Measurements from ENCODE around the gene FTMT.
"Not testable (repeated sequence)": the region's sequence is repeated elsewhere in the genome, so short reads cannot be mapped to it uniquely, and the experiment has no call there.

Gene FTMT

GRCh38 chr5:121851643-121852574 lies at the start of gene FTMT:
TSS of gene FTMT (plus strand) at chr5:121851882. CDS start at chr5:121851964, 82 bp downstream.
- DNase-seq = no peak

GRCh38 chr5:121805251-121805650 lies 46.4 kb upstream of the FTMT start:
- DNase-seq = not testable (repeated sequence)

DNA sequence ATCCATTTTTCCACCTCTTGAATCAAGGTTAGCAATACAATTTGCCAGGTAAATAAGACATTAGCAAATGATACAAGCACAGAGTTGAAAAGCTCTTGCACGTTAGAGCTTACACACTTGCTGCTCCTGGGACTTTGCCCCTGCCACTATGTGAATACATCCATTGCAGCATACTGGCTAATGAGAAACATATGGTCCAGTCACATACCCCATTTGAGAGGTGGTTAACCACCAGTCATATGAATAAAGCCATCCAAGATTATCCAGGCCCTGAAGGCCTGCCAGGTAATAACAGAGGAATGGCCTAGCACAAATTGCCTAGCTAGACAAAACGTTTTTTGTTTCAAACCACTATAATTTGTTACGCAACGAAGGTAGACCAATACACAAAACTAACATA lies 45.8 kb upstream of the FTMT start:
- no peak for DNase-seq

DNA sequence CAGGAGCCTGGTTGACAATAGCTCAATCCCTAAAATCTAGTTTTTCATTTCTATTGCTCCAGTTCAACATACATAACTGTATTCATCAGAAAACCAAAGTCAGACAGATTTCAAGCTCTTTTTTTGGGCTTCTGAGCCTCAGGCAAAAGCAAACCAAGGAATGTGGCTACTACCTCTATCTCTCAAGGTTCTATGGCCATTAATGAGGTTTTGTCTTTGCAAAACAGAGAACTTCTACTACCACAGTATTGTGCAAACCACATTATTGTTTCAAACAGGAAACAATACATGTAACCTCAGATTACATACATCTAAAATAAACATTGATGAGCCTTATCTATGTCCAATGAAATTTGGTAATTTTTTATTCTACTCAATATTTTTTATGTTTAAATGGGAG lies 35.5 kb upstream of the FTMT start:
- no peak for DNase-seq

- DNase-seq = no peak
These were observed 31.9 kb upstream of the FTMT start for GRCh38 chr5:121819682-121820261.

DNA sequence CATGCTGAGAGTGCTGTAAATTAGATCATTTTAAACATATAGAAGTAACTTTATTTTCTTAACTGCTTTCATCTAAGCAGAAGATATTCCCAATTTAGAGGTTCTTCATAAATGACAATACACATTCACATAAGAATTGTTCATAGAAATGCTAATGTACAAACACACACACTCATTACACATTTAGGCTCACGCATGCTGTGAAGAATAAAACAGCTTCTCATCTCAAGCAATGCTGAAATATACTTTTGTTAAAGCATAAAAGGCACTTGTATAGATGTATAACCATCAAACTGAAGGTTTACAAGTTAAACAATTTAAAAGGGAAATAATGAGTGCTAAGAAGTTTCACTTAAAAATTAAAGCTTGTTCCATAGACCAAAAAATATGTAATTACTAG lies 18.1 kb upstream of the FTMT start:
- DNase-seq = no peak

GRCh38 chr5:121834021-121834420 lies 17.7 kb upstream of the FTMT start:
- no peak for DNase-seq

DNA sequence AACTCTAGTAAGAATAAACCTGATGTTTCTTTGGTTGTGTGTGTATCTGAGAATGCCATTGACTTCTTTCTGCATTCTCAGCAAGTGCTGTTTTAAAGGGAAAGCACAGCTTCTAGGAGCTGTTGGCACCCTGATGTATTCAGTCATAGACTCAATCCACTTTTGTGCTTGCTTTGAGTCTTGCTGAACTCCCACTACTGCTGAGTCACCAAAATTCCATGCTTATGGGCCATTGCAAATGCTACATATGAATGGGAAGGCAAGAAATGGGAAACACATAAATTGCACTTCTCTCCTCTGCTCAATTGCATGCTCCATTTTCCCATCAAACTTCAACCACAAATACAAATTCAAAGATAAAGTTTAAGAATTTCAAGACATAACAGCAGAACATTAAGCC lies 9.8 kb upstream of the FTMT start:
- no peak for DNase-seq

DNA sequence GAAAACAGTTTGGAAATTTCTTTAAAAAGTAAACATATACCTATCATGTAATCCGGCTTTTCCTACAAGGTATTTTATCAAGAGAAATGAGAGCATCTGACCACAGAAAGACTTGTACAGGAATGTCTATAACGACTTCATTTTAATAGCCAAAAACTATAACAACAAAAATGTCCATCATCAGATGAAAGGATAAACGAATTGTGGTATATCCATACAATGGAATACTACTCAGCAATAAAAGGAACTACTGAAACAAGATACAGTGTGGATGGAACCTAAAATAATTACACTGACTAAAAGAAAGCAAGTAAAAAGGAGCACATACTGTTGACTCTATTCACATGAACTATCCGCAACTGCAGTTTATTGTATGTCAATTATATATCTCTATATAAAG lies 1.4 kb upstream of the FTMT start:
- no peak for DNase-seq

DNA sequence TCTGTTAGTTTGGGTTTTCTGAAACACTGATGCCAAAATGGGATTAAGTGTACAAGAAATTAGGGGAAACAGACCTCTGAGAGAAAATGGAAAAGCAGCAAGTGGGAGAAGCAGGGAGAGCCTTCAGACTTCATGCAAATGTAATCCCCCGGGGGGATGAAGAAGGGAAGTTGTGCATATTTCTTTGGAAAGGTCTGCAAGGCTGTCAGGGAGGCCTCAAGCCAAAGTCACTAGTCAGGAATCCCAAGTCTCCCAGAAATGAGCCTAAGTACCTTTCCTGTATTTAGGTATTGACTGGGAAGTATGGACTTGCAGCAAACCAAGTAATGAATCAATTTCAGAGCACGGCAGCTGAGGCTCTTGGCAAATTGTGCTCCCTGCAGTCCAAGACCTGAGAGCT lies 2.2 kb downstream of the FTMT start:
- DNase-seq = no peak

DNA sequence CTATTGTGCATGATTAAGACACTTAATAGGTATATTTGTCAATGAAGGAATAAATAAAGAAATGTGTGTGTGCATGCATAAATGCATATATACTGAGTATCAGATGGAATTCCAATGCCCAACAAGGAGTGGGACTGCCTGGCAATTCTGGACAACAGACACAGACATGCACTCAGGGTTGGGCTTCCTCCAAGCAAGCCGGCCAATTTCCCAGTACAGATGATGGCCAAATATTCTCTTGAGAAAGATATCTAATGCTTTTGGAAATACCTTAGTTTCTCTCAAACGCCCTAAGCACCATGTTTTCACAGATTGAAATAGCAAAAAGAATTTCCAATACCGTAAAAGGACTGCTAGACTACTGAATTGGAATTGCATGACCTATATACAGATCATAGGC lies 11.1 kb downstream of the FTMT start:
- DNase-seq = no peak

DNA sequence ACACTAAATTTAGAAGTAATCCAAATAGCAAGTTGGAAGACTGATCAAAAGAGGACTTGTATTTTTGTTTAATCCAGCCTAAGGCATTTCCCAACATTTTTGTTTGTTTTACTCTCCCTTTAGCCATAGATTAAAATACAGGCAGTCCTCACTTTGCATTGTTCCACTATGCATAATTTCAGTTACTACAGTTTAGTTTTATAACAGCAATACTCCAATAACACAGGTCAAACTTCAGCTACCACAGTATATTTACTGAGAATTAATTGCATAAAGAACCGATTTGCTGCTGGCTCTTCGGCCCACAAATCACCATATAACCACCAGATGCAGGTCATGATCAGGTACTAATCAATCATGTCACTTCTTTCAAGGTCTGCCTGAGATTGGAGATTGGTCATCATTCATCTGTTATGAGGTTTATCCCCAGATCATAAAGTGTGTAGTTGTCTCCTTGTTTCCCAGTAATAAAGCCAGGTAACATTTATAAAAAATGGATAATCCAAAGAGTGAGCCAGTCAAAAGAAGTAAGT lies 12.1 kb downstream of the FTMT start:
- DNase-seq = no peak

DNA sequence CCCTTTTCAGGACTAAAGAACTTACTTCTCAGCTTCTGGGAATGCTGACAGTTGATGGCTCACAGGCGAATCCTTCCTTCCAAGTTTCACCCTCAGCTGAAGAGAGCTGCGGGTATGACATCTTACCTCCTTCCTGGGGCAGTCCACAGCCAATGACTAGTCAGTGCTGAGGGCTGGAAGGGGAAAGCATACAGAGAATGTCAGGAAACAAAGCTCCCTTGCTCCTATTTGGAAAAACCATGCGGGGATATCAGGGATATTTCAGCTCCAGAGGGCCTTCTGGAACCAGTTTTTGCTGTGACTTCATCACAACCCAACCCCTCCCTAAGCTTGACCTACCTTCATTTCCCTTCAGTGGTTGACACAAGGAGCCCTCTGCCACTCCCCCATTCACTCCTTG lies 15.7 kb downstream of the FTMT start:
- DNase-seq = no peak

GRCh38 chr5:121870489-121870888 lies 18.8 kb downstream of the FTMT start:
- DNase-seq = no peak

- no peak for DNase-seq
These were observed 21.2 kb downstream of the FTMT start for GRCh38 chr5:121872856-121873255.

- no peak for DNase-seq
These were observed 21.7 kb downstream of the FTMT start for GRCh38 chr5:121873409-121873808.

GRCh38 chr5:121885630-121886029 lies 33.9 kb downstream of the FTMT start:
- no peak for DNase-seq

DNA sequence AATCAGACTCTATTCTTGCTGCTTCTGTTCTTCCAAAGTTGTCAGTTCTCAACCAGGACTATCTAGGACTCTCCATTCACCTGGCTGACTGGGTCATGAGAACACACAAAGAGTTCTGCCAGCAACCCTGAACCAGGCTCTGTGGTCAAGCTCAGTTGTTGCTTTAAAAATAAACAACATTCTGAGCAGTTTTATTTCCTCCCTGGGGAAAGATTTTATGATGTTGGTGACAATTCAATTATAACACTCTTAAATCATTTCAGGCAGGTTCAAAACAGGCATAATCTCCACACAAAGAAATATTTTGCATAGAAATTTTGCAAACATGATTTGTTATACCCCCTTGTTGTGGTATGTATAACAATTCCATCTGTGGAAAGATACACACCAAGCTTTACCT lies 36.0 kb downstream of the FTMT start:
- no peak for DNase-seq

- DNase-seq = no peak
These were observed 38.7 kb downstream of the FTMT start for GRCh38 chr5:121890297-121890858.

DNA sequence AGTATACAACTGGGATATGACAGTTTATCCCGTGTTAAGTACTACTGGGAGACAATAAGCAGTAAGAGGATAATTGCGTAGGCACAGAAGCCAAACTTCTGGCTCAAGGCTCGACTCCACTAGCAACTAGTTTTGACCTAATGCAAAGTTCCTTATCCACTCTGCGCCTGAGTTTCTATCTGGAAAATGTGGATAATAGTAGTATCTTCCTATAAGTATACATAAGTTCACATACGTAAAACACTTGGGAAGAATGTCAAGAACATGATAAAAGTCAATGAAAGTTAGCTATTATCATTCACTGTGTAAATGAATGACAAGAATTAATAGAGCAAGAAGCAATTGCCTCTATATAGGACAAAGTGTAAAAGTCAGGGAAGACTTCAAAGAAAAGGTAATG lies 45.7 kb downstream of the FTMT start:
- DNase-seq = no peak

GRCh38 chr5:121899346-121899745 lies 47.7 kb downstream of the FTMT start:
- DNase-seq = peak; percentile 41
